GM12864 (cell line): ENCODE measurements around the gene DYNC1I1.

Source experiments
- DNase-seq: peaks from one replicate; pipeline ENCODE4 v3.0.0-alpha.2; 2011; ENCODE audit warnings: low read depth
- H3K4me3 ChIP-seq: 2 replicates; pipeline ENCODE4 v1.5.1; 2011; ENCODE audit warnings: mild to moderate bottlenecking, low read depth, low read length, control low read depth
- TF ChIP-seq, protein P1 (sequence below): IDR thresholded peaks from 2 replicates; pipeline ENCODE4 v1.5.1; 2011; ENCODE audit warnings: low read depth, mild to moderate bottlenecking, moderate library complexity, low read length, control low read depth, inconsistent platforms; ENCODE audit errors: missing control alignments

Gene DYNC1I1

DNA sequence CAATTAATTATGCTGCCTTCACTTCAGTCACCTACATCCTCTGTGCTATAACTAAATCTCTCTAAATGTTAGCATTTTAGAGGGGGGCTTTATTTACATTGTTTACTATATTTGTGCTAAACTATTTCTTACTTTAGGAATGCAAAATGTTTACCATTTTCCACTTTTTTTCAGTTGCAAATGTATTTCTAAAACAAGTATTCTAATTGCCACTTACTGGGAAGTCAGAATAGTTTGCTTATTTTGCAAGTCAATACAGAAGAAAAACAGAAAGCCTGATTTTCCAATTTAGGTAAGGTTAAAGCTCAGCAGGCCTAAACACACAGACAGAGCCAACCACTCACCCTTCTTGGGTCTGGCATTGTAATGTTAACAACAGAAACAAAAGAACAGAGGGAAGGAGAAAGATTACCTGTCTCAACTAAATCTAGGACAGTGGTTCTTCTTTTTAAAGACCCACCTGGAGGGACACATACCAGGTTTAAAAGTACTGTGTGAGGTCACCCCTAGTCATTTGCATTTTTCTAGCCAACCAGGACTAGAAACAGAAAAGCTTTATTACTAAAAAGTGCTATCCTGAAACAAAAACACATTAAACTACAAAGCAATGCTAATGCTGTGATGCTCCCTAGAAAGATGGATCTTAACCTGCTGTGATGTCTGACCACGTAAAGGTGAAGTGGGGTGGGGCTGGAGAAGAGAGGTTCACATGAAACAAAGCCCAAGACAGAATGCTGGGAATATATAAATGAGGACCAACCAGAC, 371.3 kb downstream of the DYNC1I1 start:
- TF ChIP-seq, protein P1, sequence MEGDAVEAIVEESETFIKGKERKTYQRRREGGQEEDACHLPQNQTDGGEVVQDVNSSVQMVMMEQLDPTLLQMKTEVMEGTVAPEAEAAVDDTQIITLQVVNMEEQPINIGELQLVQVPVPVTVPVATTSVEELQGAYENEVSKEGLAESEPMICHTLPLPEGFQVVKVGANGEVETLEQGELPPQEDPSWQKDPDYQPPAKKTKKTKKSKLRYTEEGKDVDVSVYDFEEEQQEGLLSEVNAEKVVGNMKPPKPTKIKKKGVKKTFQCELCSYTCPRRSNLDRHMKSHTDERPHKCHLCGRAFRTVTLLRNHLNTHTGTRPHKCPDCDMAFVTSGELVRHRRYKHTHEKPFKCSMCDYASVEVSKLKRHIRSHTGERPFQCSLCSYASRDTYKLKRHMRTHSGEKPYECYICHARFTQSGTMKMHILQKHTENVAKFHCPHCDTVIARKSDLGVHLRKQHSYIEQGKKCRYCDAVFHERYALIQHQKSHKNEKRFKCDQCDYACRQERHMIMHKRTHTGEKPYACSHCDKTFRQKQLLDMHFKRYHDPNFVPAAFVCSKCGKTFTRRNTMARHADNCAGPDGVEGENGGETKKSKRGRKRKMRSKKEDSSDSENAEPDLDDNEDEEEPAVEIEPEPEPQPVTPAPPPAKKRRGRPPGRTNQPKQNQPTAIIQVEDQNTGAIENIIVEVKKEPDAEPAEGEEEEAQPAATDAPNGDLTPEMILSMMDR, result no peak
- no peak overlapping the region for H3K4me3 ChIP-seq
- DNase-seq, result no peak

DNA sequence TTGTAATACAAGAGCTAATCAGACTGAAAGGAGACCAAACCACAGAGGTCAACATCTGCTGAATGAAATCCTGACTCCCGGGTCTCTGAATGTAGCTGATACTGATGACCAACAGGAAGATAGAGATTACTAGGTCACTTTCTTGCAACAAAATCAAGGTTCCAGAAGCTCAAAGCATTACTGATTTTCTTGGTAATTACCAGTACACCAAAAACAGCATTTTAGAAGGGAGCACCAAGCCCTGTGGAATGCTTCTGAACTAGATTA, 371.8 kb downstream of the DYNC1I1 start:
- no peak for DNase-seq
- TF ChIP-seq, protein P1, result no peak
- H3K4me3 ChIP-seq, result no peak overlapping the region
